ENCODE data around the gene SH3BP4.

The SH3BP4 gene

DNA sequence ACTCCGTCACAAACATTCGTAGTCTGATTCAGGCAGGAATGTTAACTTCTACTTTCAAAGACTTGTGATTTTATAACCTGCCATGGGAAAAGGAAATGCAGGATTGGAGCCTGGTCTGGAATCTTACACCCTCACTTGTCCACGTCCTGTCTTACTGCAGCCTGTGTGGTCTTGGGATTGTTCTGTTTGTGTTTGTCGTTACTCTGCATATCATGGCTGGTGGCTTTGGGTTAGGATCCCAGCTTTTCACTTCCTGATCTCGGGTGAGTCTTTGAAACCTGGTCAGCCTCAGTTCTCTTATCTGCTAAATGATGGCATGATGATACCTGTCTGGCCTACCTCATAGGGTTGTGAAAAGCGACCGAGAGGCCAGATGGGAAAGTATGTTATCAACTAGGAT is 34.6 kb downstream of the SH3BP4 start:
- no peak for DNase-seq

DNA sequence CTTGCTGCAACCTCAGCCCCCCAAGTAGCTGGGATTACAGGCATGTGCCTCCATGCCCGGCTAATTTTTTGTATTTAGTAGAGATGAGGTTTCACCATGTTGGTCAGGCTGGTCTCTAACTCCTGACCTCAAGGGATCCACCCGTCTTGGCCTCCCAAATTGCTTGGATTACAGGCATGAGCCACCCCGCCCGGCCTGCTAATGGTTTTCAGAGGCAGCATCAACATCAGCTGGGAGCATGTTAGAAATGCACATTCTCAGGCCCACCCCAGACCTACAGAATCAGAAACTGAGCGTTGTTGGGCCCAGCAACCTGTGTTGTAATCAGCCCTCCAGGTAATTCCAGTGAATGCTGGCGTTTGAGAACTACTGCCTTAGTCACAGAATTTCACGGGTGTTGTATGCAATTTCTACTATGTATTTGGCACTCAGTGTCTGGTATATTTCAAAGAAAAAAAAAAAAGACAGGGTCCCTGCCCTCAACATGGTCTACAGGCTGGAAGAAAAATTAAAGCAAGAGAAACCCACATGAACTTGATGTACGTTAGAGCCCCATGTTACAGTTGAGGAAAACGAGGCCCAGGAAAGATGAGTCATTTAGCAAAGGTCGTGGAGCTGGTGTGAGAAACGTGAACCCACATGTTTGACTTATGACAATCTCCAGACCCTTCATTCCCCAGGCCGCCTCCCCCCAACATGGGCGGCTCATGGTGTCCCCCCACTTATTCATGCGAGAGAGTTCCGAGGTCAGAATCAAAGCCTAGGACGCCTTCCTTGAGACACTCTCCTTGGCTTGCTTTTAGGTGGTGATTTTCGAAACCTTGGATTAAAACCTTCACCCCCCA is 35.3 kb downstream of the SH3BP4 start:
- no peak for DNase-seq

DNA sequence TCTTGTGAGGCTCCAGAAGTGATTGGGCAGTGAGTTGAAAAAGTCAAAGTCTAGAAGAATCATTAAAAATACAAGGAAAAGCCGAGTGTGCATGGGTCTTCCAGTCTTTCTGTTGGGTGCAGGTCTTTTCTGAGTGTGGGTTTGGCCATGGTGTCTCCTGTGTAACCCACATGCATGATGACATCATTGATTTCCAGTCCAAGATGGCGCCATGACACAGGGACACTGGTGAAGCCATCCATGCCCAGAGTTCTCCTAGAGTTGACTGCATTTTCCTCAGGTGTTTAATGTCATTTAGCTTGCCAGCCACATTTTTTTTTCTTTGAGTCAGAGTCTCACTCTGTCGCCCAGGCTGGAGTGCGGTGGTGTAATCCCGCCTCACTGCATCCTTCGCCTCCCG is 35.9 kb downstream of the SH3BP4 start:
- no peak for DNase-seq

DNA sequence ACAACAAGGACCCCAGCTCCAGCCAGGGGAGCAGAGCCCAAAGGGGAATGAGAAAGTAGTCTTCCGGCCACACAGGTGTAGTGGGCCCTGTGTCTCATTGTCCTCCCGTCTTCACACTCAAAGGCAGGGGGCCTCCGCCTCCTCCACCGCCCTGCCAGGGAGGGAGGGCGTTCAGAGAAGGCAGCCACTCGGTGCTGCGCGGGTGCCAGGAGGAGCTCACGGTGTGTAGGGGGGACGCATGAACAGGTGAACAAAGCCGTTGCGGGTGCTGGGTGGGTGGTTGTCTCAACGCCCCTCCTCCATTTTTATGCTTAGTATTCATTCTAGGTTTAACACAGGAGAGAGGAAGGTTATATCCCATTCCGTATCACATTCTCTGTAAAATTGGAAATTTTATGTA is 36.7 kb downstream of the SH3BP4 start:
- DNase-seq = no peak

DNA sequence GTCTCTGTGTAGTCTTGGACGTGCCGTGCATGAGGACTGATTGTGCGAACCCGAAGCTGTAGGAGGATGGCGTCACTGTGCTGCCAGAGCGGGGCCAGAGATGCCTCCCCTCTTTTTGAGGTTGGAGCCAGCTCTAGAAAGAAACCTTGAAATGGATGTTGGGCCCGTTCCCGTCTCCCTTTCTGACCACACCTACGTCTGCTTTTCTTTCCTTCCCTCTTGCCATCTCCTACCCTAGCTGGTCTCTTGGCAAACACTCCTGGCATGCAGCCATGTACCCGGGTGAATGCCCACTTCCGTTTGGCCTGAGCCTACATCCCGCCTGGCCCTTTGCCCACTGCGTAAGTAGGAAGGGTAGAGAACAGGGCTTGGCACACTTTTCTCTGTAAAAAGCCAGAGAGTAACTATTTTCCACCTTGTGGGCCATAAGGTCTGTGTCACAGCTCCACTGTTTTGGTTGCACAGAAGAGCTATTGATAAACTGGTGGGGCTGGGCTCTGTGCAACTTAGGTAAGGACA is 37.4 kb downstream of the SH3BP4 start:
- no peak for DNase-seq

DNA sequence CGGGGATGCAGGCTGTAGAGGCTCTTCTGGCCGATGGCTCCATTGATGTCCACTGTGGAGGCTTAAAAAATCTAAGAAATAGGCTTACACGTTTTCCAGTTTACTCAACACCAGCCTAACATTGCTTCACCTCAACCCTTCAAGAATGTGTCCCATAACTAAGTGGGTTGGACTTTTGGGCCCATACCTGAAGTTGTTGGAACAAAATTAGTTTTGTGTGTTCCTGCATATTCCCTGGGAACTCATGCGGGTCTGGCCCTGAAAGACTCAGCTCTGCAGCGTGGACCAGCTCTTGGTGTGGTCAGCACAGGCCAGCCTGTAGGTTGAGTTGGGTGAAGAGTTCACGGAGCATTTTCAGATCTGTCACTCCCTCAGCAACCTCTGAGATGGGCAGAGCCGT is 38.5 kb downstream of the SH3BP4 start:
- DNase-seq = no peak

DNA sequence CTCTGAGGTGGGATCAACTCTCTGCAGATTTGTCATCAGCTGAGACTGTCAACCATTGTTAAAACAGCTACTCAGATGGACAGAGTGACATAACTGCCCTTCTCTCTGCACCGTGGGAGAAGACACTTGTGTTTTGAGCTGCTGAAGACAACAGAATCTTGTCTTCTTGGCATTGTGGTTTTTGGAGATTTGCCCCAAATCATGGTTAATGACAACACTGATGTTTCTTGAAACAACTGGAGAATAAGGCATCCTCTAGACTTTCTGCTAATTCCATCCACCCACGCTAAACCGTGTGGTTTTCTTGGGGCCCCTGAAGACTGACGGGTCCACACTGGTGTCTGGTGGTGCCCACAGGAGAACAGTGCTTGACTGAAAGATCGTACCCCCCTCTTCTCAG is 39.5 kb downstream of the SH3BP4 start:
- no peak for DNase-seq

DNA sequence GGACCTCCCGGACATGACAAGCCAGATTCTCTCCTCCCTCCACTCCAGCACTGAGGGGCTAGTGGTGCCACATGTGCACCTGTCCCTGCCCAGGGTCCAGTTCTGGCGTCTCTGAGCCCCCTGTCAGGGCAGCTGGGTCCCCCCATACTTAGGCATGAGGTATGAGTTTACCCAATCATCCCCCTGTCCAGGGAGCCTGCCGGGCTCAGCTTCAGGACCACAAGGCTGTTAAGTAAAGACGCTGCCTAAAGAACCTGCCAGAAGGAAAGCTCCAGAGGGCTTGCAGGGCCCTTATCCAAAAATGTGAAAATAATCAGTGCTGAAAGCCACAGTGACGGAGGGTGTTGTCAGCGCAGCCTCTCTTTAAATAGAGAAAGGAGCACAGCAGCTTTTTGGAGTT is 40.0 kb downstream of the SH3BP4 start:
- DNase-seq = no peak

DNA sequence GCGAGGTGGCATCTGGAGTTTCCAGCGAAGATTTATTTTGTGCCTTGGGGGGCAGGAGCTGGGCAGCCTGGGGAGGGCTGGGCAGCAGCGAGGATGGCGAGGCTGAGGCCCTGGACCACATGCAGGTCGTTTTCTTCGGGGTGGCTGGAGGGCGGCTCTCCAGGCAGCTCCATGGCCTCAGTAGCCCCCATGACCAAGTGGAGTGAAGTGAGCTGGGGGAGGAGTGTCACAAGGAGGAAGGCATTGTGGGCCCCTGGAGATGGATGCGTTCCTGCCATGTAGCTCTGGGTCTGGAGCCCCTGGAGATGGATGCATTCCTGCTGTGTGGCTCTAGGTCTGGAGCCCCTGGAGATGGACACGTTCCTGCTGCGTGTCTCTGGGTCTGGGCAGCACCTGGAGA is 40.4 kb downstream of the SH3BP4 start:
- no peak for DNase-seq

DNA sequence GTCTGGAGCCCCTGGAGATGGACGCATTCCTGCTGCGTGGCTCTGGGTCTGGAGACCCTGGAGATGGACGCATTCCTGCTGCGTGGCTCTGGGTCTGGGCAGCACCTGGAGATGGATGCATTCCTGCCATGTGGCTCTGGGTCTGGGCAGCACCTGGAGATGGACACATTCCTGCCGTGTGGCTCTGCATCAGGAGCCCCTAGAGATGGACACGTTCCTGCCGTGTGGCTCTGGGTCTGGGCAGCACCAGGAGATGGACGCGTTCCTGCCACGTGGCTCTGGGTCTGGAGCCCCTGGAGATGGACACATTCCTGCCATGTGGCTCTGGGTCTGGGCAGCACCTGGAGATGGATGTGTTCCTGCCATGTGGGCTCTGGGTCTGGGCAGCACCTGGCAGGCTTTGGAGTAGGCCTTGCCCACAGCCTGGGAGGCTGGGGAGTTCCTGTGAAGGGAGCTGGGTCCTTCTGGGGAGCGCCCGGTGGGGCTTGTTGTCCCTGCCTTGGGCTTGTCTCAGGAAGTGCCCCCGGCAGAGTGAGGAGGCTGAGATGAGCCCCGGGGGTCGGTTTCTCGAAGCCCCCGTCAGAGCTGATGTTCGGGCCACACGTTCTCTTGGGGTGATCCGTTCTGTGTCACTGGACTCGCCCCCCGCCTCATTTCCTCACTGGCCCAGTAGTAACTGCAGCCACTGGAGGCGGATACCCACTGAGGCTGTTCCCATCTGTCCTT is 41.0 kb downstream of the SH3BP4 start:
- DNase-seq = no peak

DNA sequence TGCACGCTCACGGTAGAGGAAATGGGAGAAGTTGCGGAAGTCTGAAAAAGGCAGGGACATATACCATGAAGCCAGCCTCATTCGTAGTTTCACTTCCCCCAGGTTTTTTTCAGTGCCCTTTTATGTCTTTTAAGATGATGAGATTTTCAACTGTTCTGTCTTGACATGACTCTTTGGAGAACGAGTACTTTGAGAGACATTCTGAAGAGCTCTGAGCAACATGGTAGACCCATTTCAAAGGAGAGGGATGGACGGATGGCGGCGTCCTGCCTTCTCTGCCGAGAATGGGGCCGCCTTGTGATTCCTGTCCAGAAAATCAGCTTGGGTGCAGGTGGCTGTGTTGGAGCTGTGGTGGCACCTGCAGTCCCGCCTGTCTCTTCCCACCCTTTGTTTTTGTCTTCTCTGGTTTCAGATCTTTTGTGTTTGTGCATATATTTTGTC is 41.7 kb downstream of the SH3BP4 start:
- no peak for DNase-seq

DNA sequence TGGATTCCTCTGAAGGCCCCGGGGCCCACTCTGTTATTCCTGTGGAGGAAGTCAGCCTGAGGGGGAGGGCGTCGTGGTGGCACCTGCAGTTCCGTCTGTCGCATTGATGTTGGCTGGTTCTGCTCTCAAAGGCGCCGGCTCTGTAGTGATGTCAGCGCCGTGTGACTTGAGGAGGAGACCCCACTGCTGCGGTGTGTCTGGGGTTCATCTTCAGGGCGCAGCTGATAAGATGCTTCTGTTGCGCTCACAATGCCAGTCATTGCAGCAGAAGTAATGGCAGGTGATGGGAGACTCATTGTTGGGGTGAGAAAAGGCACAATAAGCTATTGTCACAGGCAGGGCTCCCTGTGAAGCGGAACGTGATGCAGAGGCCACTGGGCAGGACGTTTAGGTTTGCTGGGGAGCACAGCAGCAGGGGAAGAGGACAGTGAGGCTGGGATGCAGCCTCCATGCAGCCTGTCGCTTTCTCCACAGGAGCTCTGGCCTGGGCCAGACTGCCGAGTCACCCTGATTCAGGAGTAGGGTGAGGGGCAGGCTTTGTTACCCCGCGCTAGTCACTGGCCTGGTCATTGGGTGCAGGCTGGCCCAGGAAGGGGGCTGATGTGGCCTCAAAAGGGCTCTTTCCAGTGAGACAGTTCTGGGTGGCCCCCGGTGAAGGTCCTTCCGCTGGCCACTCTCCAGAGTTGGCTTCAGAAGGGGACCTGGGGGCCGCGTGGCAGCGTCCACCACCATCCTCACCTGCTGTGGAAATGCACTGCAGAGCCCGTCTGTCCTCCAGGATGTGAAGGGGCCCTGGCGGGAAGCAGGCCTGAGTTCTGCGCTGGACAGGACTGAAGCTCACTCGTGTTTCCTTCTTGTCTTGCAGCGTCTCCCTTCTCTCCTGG is 42.9 kb downstream of the SH3BP4 start:
- DNase-seq = no peak

DNA sequence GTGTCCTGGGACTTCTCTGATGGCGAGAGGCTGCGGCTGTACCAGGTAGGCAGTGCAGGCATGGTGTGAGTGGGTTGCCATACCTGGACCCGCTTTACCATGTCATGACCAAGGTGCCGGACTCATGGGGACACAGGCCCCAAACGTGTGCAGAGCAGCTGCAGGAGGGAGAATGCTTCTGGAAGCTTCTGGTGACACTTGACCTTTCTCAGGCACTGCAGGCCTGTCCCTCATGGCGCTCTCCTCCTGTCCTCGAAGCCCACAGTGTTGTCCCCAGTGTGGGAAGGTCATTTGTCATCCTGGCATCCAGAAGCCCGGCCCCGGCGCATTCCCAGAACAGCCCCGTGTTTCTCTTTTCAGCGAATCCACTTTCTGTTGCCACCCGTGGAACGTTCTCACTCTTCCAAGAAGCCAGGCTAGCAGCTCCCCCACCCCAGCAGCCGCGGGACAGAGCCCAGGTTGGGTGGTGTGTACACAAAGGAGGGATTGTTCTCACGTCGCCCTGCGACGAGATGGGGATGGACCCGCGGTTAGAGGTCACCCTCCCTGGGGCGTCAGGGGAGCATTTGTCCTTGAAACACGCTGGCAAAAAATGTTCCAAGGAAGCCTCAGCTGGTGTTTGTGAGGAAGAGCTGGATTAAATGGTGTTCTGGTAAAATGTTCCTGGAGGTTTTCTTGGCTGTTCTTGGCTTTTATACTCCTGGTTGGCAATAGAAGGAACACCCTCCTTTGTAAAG is 43.7 kb downstream of the SH3BP4 start:
- no peak for DNase-seq

DNA sequence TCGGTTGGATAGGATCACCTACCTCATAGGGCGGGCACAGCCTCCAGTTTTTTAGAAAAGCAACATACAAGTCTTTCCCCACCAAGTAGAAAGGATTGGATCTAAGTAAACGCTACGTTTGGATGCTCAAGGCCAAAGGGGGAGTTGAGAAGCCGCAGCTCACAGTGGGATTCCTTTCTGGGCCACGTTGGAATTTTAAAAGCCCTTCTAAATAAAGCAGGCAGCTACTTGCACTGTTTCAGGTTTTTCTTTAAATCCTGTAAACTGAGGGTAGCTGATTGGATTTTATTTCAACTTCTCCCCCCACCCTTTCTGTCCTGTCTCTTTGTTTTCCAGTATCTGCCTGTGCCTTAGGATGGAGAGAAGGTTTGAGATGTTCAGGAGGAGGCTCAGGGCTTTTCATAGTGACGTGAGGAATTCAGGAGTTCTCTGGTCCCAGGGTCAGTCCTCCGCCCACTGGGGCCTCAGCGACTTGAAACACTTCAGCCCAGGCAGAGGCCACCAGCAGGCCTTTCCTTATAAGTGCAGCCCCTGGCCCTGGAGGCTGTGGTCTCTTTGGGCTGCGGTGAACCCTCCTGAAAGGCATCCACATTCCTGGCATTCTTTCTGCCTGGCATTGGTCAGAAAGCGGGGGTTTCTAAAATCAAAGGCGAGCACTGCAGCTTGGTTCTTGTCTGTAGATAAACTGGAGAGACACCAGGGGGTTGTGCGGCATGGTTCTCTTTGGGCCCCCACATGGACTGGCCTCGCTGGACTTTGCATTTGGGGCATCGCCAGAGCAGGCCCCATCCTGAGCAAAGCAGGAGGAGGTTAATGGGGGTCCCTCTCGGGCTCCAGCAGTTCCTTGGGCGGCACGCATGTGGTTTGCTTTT is 44.5 kb downstream of the SH3BP4 start:
- no peak for DNase-seq

DNA sequence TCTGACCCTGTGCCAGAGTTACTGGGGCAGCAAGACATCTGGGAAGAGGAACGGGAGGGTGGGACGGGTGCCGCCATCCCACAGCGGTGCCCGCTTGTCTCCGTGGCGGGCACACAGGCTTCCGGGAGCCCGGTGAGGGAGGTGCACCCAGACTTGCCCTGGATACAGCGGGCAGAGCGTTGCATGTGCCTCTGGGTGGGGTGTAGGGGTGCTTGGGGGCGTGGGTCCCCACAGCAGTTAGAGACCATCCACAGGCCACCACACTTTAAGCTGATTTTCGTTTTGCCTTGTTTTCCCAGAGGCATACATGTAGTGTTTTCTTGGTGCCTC is 45.1 kb downstream of the SH3BP4 start:
- DNase-seq = no peak

DNA sequence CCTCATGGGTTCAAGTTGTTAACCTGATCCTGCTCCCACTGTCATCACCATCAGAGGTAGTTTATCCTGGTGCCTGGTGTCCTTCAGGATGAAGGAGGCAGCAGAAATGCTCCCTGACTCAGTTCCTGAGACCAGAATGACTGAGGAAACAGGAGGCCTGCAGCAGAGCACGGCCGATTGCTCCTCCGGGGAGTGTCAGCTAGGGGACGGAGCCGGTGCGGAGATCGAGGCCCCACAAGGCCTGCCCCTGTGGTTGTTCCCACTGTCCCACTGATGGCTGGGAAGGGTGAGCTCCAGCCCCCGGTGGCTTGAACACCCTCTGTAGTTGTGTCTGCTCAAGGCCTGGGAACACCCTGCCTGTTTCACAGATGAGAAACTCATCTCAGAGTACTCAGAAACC is 45.6 kb downstream of the SH3BP4 start:
- no peak for DNase-seq

DNA sequence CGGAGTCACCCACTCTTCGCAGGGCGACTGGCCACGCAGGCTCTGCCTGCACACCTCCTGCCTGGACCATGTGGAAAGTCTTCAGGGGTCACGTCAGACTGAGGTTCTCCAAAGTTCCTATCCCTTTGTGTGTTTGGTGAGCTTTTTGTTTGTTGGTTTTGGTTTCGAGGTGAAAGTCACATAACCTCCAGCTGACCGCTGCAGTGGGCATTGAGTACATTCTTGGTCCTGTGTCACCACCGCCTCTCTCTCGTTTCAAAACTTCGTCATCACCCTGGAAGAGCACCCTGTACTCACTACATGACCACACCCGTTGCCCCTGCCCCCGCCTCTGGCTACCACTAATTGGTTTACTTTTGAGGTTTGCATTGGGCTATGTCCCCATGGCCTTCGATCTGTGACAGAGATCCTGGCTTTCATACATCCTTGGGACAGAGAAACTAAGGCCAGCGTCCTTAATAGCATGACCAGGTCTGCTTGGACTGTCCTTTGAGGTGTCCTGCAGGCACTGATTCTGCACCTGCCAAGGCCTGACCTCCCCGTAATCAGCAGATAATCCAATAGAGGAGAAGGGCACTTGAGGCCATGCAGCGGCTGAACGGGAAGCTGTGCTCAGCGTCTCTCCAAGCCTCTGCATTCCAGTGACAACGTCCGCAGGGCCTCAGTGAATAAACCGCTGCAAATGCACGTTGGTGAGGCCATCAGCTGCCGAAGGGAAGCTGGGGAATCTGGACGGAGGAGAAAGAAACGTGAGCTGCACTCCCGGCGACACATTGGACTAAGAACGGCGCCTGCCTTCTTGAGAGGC is 46.8 kb downstream of the SH3BP4 start:
- no peak for DNase-seq

DNA sequence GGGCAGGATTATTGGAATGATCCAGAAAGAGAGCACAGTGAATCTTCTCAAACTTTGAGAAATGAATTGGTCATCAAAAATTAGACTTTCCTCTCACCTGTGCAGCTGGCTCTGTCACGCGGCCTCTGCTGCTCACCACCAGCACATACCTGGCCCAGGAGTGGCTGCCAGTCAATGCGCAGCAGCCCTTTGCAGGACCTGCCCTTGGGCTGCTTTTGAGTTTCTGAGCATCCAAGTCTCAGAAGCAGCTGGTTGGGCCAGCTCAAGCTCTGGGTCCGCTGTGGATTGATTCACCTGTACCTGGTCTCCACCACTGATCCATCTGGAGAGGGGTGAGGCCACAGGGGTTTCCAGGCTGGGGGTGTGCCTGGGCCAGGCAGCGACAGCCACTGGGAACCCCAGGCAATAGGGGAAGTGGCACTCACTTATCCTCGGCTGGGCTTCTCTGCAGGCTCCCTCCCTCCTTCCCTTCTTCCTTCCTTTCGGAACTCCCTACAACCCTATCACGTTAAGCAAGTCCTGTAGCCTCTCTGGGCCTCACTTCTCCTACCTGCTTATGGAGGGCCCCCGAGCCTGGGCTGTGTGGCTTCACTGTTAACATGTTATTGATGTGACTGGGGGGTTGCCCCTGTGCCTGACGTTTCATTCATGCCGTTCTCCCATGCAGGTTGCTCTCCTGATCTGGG is 48.1 kb downstream of the SH3BP4 start:
- DNase-seq = no peak

DNA sequence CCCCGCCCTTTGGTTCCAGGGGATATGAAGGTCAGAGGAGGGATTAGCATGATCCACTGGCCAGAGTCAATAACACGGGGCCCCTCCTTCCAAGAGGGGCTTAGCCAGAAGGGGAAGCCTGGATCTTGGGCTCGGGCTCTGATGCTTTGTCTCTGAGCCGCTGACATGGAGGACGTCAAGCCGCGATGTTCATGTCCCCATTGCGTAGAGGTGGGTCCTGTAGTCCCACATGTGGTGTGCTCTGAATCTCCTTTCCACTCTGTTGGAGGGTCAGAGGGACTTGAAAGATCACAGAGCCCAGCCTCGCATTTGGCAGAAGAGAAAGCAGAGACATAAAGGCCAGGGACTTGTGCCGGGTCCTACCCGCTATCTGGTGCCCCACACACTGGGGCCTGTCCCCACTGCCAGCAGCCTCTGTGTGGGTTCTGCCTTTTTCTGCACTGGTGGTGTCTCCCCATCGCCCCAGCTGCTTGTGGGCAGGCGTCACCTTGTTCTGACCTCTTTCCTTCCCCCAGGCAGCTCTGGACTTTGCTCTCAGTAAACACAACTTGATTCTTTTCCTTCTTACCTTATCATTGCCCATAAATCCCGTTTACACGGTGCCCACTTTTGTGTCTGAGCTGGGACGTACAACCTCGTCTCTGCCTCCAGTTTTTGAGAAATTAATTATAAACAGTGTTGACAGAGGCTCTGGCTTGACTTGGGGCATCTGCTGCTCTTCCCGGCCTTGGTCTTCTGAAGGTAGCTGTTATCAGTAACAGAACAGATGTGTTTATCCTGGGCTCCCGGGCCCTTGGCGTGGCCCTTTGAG is 48.8 kb downstream of the SH3BP4 start:
- DNase-seq = no peak

Data from activated gamma-delta T cell treated with Interleukin-2 at 50 U/mL for 16 hours (primary cell).